CD4-positive, alpha-beta T cell (primary cell): ENCODE measurements around the gene GALNT2. TPM values are rescaled to one million over a fixed set of nuclear protein-coding genes. Genes with fewer than 3 reads are reported as not detected.

Source experiments
- ATAC-seq: fragments of 200-7000 bp; cut with Tn5 transposase; one replicate; pipeline ENCODE4 v1.10.0; 2022; ENCODE audit warnings: mild to moderate bottlenecking; ENCODE audit not compliant: poor library complexity
- CTCF ChIA-PET: fragments of 350-600 bp; sonication (Branson Sonifier 250); formaldehyde crosslinking; loops from one replicate; lab custom pipeline; 2021; ENCODE audit warnings: antibody characterized with exemption, inconsistent platforms; lab: Charles Lee
- POLR2A ChIA-PET: fragments of 350-600 bp; sonication (Branson Sonifier 250); formaldehyde crosslinking; loops from one replicate; lab custom pipeline; 2021; ENCODE audit warnings: antibody characterized with exemption, inconsistent platforms; lab: Charles Lee
- DNase-seq, 14 experiments: peaks; one replicate each; pipeline ENCODE4 v3.0.0-alpha.2; 2013 to 2020; ENCODE audit warnings: mixed read lengths in 2 of 14
- H3K27ac ChIP-seq, 2 donors: one replicate each; pipeline versions ENCODE4 v1.5.1 to v1.7.0; 2013; ENCODE audit warnings: low read length in 2 of 2, low read depth in 1 of 2, mild to moderate bottlenecking in 1 of 2
- H3K27me3 ChIP-seq, 2 experiments: 1 replicate in 1 of 2; 2 replicates in 1 of 2; pipeline versions ENCODE4 v1.6.1 to v1.7.0; 2013; ENCODE audit warnings: low read length in 2 of 2, control low read depth in 1 of 2, mild to moderate bottlenecking in 1 of 2, moderate library complexity in 1 of 2; ENCODE audit not compliant: insufficient read depth in 2 of 2, control insufficient read depth in 1 of 2
- H3K36me3 ChIP-seq: one replicate; pipeline ENCODE4 v1.6.1; 2013; ENCODE audit warnings: low read length, control low read depth; ENCODE audit not compliant: insufficient read depth
- H3K4me1 ChIP-seq: one replicate; pipeline ENCODE4 v1.6.1; 2013; ENCODE audit warnings: low read length, control low read depth; ENCODE audit not compliant: insufficient read depth
- H3K4me3 ChIP-seq: one replicate; pipeline ENCODE4 v1.5.1; 2013; ENCODE audit warnings: mild to moderate bottlenecking, low read length, moderate library complexity
- H3K9me3 ChIP-seq, 2 experiments: 1 replicate in 1 of 2; 2 replicates in 1 of 2; pipeline versions ENCODE4 v1.6.1 to v1.7.0; 2013; ENCODE audit warnings: low read length in 2 of 2, mild to moderate bottlenecking in 2 of 2, control low read depth in 1 of 2, moderate library complexity in 1 of 2; ENCODE audit not compliant: control insufficient read depth in 1 of 2, insufficient read depth in 1 of 2
- H3K27ac Mint-ChIP-seq: one replicate; pipeline ENCODE4 v1.8.0; 2020; ENCODE audit warnings: mixed read lengths
- H3K27me3 Mint-ChIP-seq: one replicate; pipeline ENCODE4 v1.8.0; 2021; ENCODE audit warnings: mixed read lengths
- H3K36me3 Mint-ChIP-seq: one replicate; pipeline ENCODE4 v1.8.0; 2021; ENCODE audit warnings: low read depth, mixed read lengths
- H3K4me1 Mint-ChIP-seq: one replicate; pipeline ENCODE4 v1.8.0; 2021; ENCODE audit warnings: low read depth, mixed read lengths
- H3K4me3 Mint-ChIP-seq: one replicate; pipeline ENCODE4 v1.8.0; 2020; ENCODE audit warnings: mild to moderate bottlenecking, mixed read lengths
- H3K9me3 Mint-ChIP-seq: one replicate; pipeline ENCODE4 v1.8.0; 2020; ENCODE audit warnings: mixed read lengths
- CTCF ChIP-seq: fragments of 200-600 bp; IDR thresholded peaks from one replicate; pipeline ENCODE4 v1.8.0; 2022; ENCODE audit warnings: antibody characterized with exemption, mild to moderate bottlenecking
- intact Hi-C, 2 experiments: fragments of 100-400 bp; cut with DNase I in 1 of 2; cut with micrococcal nuclease in 1 of 2; formaldehyde crosslinking; loops; one replicate each; pipeline versions ENCODE4 v1.15.1 to v1.9.0; 2023 to 2025; cut with DNase I, micrococcal nuclease
- total RNA-seq, 174 experiments: library from RNA in 2 of 174; stranded (reverse) in 2 of 174; gene quantifications; one replicate each; pipeline ENCODE4 v1.2.3 and lab custom pipeline; 2021 to 2026

Gene GALNT2
- total RNA-seq, 2 experiments from 2014 or later, result 11.0 to 11.4 TPM

GRCh38 chr1:230289350-230289644, 222.3 kb downstream of the GALNT2 start:
- Mint-ChIP-seq H3K27ac (no peak overlapping the region), H3K4me1 (no peaks in the 10 kb centered on the region), H3K36me3 (no peaks in the 10 kb centered on the region), H3K27me3 (peaks cover 27% of the 10 kb centered on the region), H3K9me3 (no peaks in the 10 kb centered on the region), H3K4me3 (no peak overlapping the region)
- peaks cover 0 to 3% of the 10 kb centered on the region in 2 experiments for H3K27me3 ChIP-seq
- no peak overlapping the region for H3K27ac ChIP-seq
- DNase-seq, result no peak
- POLR2A ChIA-PET, result no interaction called here
- CTCF ChIA-PET, result no interaction called here
- TF ChIP-seq CTCF, result no peak
- intact Hi-C loops, result no loop called here
- H3K4me3 ChIP-seq, result no peak overlapping the region
- no peaks in the 10 kb centered on the region for H3K4me1 ChIP-seq
- H3K36me3 ChIP-seq, result no peaks in the 10 kb centered on the region
- no peak for ATAC-seq
- H3K9me3 ChIP-seq, result no peaks in the 10 kb centered on the region

- ATAC-seq (no peak), DNase-seq (peak in 1 of 14 experiments; percentile 8)
- H3K4me3 ChIP-seq, result no peak overlapping the region
- peaks cover 0 to 3% of the 10 kb centered on the region in 2 experiments for H3K27me3 ChIP-seq
- H3K27ac ChIP-seq, result no peak overlapping the region
- ChIA-PET POLR2A (no interaction called here), CTCF (no interaction called here)
- Mint-ChIP-seq H3K9me3 (no peaks in the 10 kb centered on the region), H3K27ac (no peak overlapping the region), H3K4me3 (no peak overlapping the region), H3K36me3 (no peaks in the 10 kb centered on the region), H3K27me3 (peaks cover 37% of the 10 kb centered on the region), H3K4me1 (no peaks in the 10 kb centered on the region)
- H3K36me3 ChIP-seq, result no peaks in the 10 kb centered on the region
- intact Hi-C loops, result no loop called here
- no peak for TF ChIP-seq CTCF
- H3K4me1 ChIP-seq, result no peaks in the 10 kb centered on the region
- H3K9me3 ChIP-seq, result no peaks in the 10 kb centered on the region
Measured at GRCh38 chr1:230291731-230292620, 224.9 kb downstream of the GALNT2 start.

GRCh38 chr1:230292689-230293389, 225.8 kb downstream of the GALNT2 start:
- no peak for ATAC-seq
- intact Hi-C loops, result no loop called here
- ChIA-PET CTCF (no interaction called here), POLR2A (no interaction called here)
- Histone ChIP-seq H3K4me3 (no peak overlapping the region), H3K36me3 (no peaks in the 10 kb centered on the region), H3K27ac (no peak overlapping the region), H3K27me3 (peaks cover 0 to 3% of the 10 kb centered on the region in 2 experiments), H3K4me1 (no peaks in the 10 kb centered on the region), H3K9me3 (no peaks in the 10 kb centered on the region)
- Mint-ChIP-seq H3K27ac (no peak overlapping the region), H3K27me3 (peaks cover 37% of the 10 kb centered on the region), H3K9me3 (no peaks in the 10 kb centered on the region), H3K4me1 (no peaks in the 10 kb centered on the region), H3K4me3 (no peak overlapping the region), H3K36me3 (no peaks in the 10 kb centered on the region)
- TF ChIP-seq CTCF, result no peak
- DNase-seq, result peak in 1 of 14 experiments; percentile 21
